Activated CD8-positive, alpha-beta T cell treated with anti-CD3 and anti-CD28 coated beads for 36 hours (primary cell): Measurements from ENCODE around the gene BNC1. TPM values are rescaled to one million over a fixed set of nuclear protein-coding genes. Genes with fewer than 3 reads are reported as not detected.

Experiments
- ATAC-seq: fragments of 200-7000 bp; cut with Tn5 transposase; one replicate; pipeline ENCODE4 v1.10.0; 2021; ENCODE audit warnings: mild to moderate bottlenecking, moderate library complexity
- CTCF ChIA-PET: fragments of 350-600 bp; sonication (Branson Sonifier 250); formaldehyde crosslinking; loops from one replicate; lab custom pipeline; 2021; ENCODE audit warnings: antibody characterized with exemption; lab: Charles Lee
- POLR2A ChIA-PET: fragments of 350-600 bp; sonication (Branson Sonifier 250); formaldehyde crosslinking; loops from one replicate; lab custom pipeline; 2021; ENCODE audit warnings: antibody characterized with exemption; lab: Charles Lee
- DNase-seq: peaks from one replicate; pipeline ENCODE4 v3.0.0-alpha.2; 2020
- H3K27ac Mint-ChIP-seq: one replicate; pipeline ENCODE4 v1.8.0; 2021; ENCODE audit warnings: mild to moderate bottlenecking, mixed read lengths
- H3K27me3 Mint-ChIP-seq: one replicate; pipeline ENCODE4 v1.8.0; 2021; ENCODE audit warnings: mixed read lengths
- H3K36me3 Mint-ChIP-seq: one replicate; pipeline ENCODE4 v1.8.0; 2021; ENCODE audit warnings: low read depth, mixed read lengths
- H3K4me1 Mint-ChIP-seq: one replicate; pipeline ENCODE4 v1.8.0; 2021; ENCODE audit warnings: low read depth, mixed read lengths
- H3K4me3 Mint-ChIP-seq: one replicate; pipeline ENCODE4 v1.8.0; 2021; ENCODE audit warnings: mild to moderate bottlenecking, moderate library complexity, mixed read lengths
- H3K9me3 Mint-ChIP-seq: one replicate; pipeline ENCODE4 v1.8.0; 2021; ENCODE audit warnings: mixed read lengths
- intact Hi-C: fragments of 100-400 bp; cut with micrococcal nuclease; formaldehyde crosslinking; loops from one replicate; pipeline ENCODE4 v1.10.0; 2022
- total RNA-seq, 2 experiments: library from RNA; stranded (reverse); gene quantifications; one replicate each; pipeline ENCODE4 v1.2.3, GENCODE V29; 2021
- TF ChIP-seq, protein P1 (sequence below): fragments of 200-600 bp; IDR thresholded peaks from one replicate; pipeline ENCODE4 v1.8.0; 2022; ENCODE audit warnings: antibody characterized with exemption, mild to moderate bottlenecking

Gene BNC1
- total RNA-seq, 2 experiments from 2014 or later: not detected

GRCh38 chr15:83206526-83207008, 77.9 kb downstream of the BNC1 start:
- Mint-ChIP-seq H3K27me3 (peaks cover 21% of the 10 kb centered on the region), H3K4me1 (peaks cover 24% of the 10 kb centered on the region), H3K9me3 (no peaks in the 10 kb centered on the region), H3K36me3 (peaks cover 4% of the 10 kb centered on the region), H3K4me3 (peak overlapping the region; percentile 90), H3K27ac (peak overlapping the region; percentile 94)
- ChIA-PET CTCF (interaction anchor here (0.7 to 1.9 kb wide), 4 partner anchors 18 to 44 kb away, joined by 3 to 5 read pairs (median 4); no protein-coding TSS in a partner anchor), POLR2A (interaction anchor here (1.4 kb wide), 1 partner anchor 45 kb away, joined by 3 read pairs; no protein-coding TSS in a partner anchor)
- intact Hi-C loops: loop anchor here (5.0 kb wide), 1 partner anchor 194 kb away; the partner anchor contains the start of gene C15orf40
- TF ChIP-seq, protein P1, sequence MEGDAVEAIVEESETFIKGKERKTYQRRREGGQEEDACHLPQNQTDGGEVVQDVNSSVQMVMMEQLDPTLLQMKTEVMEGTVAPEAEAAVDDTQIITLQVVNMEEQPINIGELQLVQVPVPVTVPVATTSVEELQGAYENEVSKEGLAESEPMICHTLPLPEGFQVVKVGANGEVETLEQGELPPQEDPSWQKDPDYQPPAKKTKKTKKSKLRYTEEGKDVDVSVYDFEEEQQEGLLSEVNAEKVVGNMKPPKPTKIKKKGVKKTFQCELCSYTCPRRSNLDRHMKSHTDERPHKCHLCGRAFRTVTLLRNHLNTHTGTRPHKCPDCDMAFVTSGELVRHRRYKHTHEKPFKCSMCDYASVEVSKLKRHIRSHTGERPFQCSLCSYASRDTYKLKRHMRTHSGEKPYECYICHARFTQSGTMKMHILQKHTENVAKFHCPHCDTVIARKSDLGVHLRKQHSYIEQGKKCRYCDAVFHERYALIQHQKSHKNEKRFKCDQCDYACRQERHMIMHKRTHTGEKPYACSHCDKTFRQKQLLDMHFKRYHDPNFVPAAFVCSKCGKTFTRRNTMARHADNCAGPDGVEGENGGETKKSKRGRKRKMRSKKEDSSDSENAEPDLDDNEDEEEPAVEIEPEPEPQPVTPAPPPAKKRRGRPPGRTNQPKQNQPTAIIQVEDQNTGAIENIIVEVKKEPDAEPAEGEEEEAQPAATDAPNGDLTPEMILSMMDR: no peak
- no peak for DNase-seq
- ATAC-seq: no peak

Other genes with a start within 250 kb of the BNC1 start
- gene BTBD1, start 217.4 kb downstream of the BNC1 start, total RNA-seq: 10 to 100 TPM; 63.3 to 63.8 TPM
- gene TM6SF1, start 177.0 kb downstream of the BNC1 start, total RNA-seq: 1 to 10 TPM; 5.6 TPM
- 10 to 100 TPM; 31.1 to 32.2 TPM for gene HDGFL3, start 76.8 kb downstream of the BNC1 start, total RNA-seq
- gene SH3GL3, start 162.7 kb upstream of the BNC1 start, total RNA-seq: not detected